HL-60 (cell line): Measurements from ENCODE around the gene SCG2.
A peak's percentile ranks its signal among the peaks of the same experiment; 100 is the strongest.

Source experiments
- DNase-seq, 2 experiments: peaks; one replicate each; pipeline ENCODE4 v3.0.0-alpha.2; 2010 to 2020; ENCODE audit warnings: low read depth in 1 of 2, low spot score in 1 of 2
- H3K27ac ChIP-seq: fragments of 250-450 bp; sonication (Bioruptor Pico); replicated peaks from 2 replicates; pipeline ENCODE4 v1.5.1; 2020; ENCODE audit warnings: mild to moderate bottlenecking, moderate library complexity
- H3K27me3 ChIP-seq: fragments of 250-450 bp; sonication (Bioruptor Pico); 2 replicates; pipeline ENCODE4 v1.5.1; 2021; ENCODE audit warnings: mild to moderate bottlenecking, moderate library complexity; ENCODE audit not compliant: insufficient read depth, poor library complexity, severe bottlenecking
- H3K4me3 ChIP-seq: replicated peaks from 2 replicates; pipeline ENCODE4 v1.5.1; 2011; ENCODE audit warnings: mild to moderate bottlenecking, control low read depth, low read length; ENCODE audit not compliant: insufficient read depth
- GABPA ChIP-seq: IDR thresholded peaks from 2 replicates; pipeline ENCODE4 v1.6.1; 2012; ENCODE audit warnings: low read depth
- POLR2AphosphoS5 ChIP-seq: IDR thresholded peaks from 2 replicates; pipeline ENCODE4 v1.6.1; 2012; ENCODE audit warnings: low read depth
- SPI1 ChIP-seq: IDR thresholded peaks from 2 replicates; pipeline ENCODE4 v1.6.1; 2012; ENCODE audit warnings: low read depth, mild to moderate bottlenecking, borderline replicate concordance
- long read RNA-seq: library from polyadenylated mRNA; unstranded; transcript quantifications from one replicate; pipeline ENCODE4 v2.0.0, GENCODE V29; 2020
- TF ChIP-seq, protein P1 (sequence below): IDR thresholded peaks from 2 replicates; pipeline ENCODE4 v1.6.1; 2012; ENCODE audit warnings: low read depth; ENCODE audit not compliant: insufficient replicate concordance
- TF ChIP-seq, protein P2 (sequence below): IDR thresholded peaks from one replicate; pipeline ENCODE4 v1.5.1; 2011; ENCODE audit warnings: low read length, control low read depth, inconsistent platforms; ENCODE audit not compliant: insufficient read depth

Gene SCG2, protein sequence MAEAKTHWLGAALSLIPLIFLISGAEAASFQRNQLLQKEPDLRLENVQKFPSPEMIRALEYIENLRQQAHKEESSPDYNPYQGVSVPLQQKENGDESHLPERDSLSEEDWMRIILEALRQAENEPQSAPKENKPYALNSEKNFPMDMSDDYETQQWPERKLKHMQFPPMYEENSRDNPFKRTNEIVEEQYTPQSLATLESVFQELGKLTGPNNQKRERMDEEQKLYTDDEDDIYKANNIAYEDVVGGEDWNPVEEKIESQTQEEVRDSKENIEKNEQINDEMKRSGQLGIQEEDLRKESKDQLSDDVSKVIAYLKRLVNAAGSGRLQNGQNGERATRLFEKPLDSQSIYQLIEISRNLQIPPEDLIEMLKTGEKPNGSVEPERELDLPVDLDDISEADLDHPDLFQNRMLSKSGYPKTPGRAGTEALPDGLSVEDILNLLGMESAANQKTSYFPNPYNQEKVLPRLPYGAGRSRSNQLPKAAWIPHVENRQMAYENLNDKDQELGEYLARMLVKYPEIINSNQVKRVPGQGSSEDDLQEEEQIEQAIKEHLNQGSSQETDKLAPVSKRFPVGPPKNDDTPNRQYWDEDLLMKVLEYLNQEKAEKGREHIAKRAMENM
- long read RNA-seq, result 0 reads

DNA sequence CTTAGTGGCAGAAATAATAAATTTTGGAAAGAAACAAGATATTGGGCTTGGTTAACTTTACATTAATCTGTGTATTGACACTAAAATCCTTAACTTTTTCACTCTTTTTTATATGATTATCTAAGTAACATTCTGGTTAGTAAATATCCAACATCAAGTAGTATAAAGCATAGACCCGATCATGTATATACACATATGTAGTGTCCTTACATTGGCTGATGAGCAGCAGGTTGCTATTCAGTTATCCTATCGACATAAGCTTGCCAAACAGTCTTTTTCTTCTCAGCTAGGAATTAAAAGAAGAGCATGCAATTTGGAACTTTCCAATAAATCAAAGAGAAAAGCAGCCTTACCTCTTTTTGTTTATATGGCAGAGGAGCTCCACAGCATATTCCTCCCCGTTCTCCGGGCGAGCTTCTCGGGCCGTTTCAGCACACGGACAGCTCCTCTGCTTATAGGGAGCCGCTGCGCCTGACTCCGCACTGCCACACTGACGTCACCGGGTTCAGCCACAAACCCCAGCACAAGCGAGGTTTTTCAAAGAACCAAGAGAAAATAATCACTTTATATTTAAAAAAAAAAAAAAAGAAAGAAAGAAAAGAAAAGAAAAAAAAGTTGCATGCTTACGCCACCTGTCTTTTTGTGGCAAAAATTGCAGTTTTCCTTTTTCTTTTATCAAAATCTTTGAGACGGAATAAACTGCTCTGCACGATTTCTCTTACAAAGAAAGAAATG, at the start of gene SCG2:
Gene SCG2 (minus strand): TSS at position 430 of the 735 bp plus-strand sequence. CDS start 3,079 bp downstream, outside the sequence.
- H3K27me3 ChIP-seq, result no peaks in the 10 kb centered on the region
- peak; percentile 25 to 65 for DNase-seq
- TF ChIP-seq GABPA, result no peak
- TF ChIP-seq, protein P1, sequence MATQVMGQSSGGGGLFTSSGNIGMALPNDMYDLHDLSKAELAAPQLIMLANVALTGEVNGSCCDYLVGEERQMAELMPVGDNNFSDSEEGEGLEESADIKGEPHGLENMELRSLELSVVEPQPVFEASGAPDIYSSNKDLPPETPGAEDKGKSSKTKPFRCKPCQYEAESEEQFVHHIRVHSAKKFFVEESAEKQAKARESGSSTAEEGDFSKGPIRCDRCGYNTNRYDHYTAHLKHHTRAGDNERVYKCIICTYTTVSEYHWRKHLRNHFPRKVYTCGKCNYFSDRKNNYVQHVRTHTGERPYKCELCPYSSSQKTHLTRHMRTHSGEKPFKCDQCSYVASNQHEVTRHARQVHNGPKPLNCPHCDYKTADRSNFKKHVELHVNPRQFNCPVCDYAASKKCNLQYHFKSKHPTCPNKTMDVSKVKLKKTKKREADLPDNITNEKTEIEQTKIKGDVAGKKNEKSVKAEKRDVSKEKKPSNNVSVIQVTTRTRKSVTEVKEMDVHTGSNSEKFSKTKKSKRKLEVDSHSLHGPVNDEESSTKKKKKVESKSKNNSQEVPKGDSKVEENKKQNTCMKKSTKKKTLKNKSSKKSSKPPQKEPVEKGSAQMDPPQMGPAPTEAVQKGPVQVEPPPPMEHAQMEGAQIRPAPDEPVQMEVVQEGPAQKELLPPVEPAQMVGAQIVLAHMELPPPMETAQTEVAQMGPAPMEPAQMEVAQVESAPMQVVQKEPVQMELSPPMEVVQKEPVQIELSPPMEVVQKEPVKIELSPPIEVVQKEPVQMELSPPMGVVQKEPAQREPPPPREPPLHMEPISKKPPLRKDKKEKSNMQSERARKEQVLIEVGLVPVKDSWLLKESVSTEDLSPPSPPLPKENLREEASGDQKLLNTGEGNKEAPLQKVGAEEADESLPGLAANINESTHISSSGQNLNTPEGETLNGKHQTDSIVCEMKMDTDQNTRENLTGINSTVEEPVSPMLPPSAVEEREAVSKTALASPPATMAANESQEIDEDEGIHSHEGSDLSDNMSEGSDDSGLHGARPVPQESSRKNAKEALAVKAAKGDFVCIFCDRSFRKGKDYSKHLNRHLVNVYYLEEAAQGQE, result peak; percentile 96
- no peak within 1 kb of the TSS for H3K4me3 ChIP-seq
- H3K27ac ChIP-seq, result no peak within 1 kb of the TSS

DNA sequence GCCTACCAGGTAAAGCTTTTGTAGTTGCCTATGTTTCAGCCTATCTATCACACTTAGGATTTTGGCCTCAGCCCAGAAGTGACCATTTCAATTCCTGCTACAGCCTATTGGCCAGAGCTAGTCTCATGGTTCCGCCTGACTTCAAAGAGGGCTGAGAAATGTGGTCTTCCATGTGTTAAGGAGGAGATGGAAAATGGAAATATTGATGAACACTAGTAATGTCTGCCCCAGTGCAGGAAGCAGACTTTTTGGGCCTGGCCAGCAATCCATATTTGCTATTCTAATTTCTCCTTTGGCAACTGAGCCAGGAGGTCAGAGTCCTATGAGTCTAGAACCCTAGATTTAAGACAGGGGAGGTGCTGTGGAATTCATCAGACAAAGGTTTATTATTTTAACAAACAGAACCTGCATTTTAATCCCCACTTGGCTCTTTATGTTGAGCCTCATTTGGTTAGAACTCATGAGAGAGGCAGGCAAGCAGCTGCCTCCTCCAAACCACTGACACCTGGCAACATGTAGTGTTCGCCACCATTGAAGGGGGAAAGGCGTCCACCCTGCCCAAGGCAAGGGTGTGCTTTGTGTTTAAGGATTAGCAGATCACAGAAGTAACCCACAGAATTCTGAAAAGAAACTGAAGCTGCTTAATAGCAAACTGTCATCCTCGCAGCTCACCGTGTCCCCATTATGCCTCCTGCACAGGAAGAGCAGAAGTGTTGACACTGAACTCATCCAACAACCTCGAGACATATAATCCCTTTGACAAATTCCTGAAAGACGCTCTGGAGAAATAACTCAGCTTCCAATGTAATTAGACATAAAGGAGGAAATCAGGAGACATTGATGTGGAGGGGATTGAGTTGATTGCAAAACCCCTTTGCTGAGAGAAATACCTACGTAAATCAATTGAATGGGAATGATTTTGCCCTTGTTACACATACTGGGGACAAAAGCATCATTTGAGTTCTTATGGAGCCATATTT, 47.7 kb upstream of the SCG2 start:
- H3K4me3 ChIP-seq, result no peak overlapping the region
- DNase-seq, result no peak
- no peak overlapping the region for H3K27ac ChIP-seq

DNA sequence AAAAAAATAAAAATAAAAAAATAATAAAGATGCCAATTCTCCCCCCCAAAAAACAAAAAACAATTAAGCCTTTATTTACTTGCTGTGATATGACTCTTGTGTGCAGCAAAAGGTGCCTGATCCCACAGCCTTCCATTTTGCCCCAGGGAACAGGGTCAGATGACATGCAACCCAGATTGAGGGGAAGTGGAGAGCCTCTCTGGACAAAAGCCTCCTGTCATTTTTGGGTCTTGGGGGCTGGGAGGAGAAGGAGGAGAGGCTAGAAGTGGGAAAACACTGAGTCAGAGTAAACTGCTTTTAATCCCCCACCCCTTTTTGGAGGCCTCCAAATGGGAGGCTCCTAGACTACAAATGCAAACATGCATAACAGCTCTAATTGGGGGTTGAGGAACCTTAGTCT, 46.6 kb upstream of the SCG2 start:
- no peak for TF ChIP-seq SPI1
- TF ChIP-seq POLR2AphosphoS5, result no peak
- TF ChIP-seq GABPA, result no peak
- TF ChIP-seq, protein P2, sequence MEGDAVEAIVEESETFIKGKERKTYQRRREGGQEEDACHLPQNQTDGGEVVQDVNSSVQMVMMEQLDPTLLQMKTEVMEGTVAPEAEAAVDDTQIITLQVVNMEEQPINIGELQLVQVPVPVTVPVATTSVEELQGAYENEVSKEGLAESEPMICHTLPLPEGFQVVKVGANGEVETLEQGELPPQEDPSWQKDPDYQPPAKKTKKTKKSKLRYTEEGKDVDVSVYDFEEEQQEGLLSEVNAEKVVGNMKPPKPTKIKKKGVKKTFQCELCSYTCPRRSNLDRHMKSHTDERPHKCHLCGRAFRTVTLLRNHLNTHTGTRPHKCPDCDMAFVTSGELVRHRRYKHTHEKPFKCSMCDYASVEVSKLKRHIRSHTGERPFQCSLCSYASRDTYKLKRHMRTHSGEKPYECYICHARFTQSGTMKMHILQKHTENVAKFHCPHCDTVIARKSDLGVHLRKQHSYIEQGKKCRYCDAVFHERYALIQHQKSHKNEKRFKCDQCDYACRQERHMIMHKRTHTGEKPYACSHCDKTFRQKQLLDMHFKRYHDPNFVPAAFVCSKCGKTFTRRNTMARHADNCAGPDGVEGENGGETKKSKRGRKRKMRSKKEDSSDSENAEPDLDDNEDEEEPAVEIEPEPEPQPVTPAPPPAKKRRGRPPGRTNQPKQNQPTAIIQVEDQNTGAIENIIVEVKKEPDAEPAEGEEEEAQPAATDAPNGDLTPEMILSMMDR, result no peak
- TF ChIP-seq, protein P1, result no peak
- no peak overlapping the region for H3K4me3 ChIP-seq
- no peak for DNase-seq
- H3K27me3 ChIP-seq, result no peaks in the 10 kb centered on the region
- no peak overlapping the region for H3K27ac ChIP-seq

More for the DNA sequence above, 47.7 kb upstream of the SCG2 start:
- H3K27me3 ChIP-seq, result no peaks in the 10 kb centered on the region
- TF ChIP-seq POLR2AphosphoS5 (no peak), GABPA (no peak), SPI1 (no peak)
- TF ChIP-seq, protein P1, result no peak
- TF ChIP-seq, protein P2, result no peak
